HCT116 (cell line): ENCODE data around the gene NUDT9.

Experiments
- CEBPB ChIP-seq: IDR thresholded peaks from 2 replicates; pipeline ENCODE4 v1.6.1; 2012; ENCODE audit warnings: low read depth
- CTCF ChIP-seq, 3 experiments: fragments of 200-600 bp in 1 of 3; sonication (generic) in 1 of 3; IDR thresholded peaks in 2 of 3; conservative IDR thresholded peaks in 1 of 3; 2 replicates each; pipeline ENCODE4 v1.5.1; 2012 to 2017; ENCODE audit warnings: low read depth in 2 of 3, low read length in 2 of 3, antibody characterized with exemption in 1 of 3, borderline replicate concordance in 1 of 3, control low read depth in 1 of 3, mild to moderate bottlenecking in 1 of 3, mixed read lengths in 1 of 3, mixed run types in 1 of 3, moderate library complexity in 1 of 3; ENCODE audit not compliant: insufficient read depth in 1 of 3

- TF ChIP-seq CTCF (IDR thresholded peaks at IDR 0.05 in 2 of 3, conservative IDR thresholded peaks at IDR 0.05 in 1 of 3; ENCODE audit: borderline replicate concordance in 1 of 3, insufficient read depth in 1 of 3, low read depth in 2 of 3, low read length in 2 of 3): no peak
- TF ChIP-seq CEBPB: no peak
These were observed 36.5 kb downstream of the NUDT9 start for GRCh38 chr4:87458913-87459312.
